ENCODE data around the gene KCNH2. TPM values are rescaled to one million over a fixed set of nuclear protein-coding genes. Genes with fewer than 3 reads are reported as not detected.

The KCNH2 gene
- total RNA-seq, 1 experiment from 2014 or later, result 0.09 TPM

- CTCF ChIA-PET, result interaction anchor here (0.6 to 3.7 kb wide), 68 partner anchors 9 to 1191 kb away, joined by 3 to 43 read pairs (median 5); partner anchors contain the start of genes ATG9B and NOS3
- intact Hi-C loops (cut with micrococcal nuclease), result loop anchor here (1.0 kb wide), 3 partner anchors 91 to 275 kb away; no protein-coding TSS in a partner anchor
Measured at GRCh38 chr7:150897502-150898474, 80.3 kb downstream of the KCNH2 start.

GRCh38 chr7:150896562-150897209 is 81.4 kb downstream of the KCNH2 start:
- CTCF ChIA-PET, result interaction anchor here (0.6 to 3.7 kb wide), 5 partner anchors 11 to 579 kb away, joined by 3 to 43 read pairs (median 3); no protein-coding TSS in a partner anchor
- peaks cover 26% of the 10 kb centered on the region for H3K27me3 Mint-ChIP-seq (ENCODE audit: insufficient read depth, unreplicated experiment)

More at GRCh38 chr7:150897502-150898474, 80.3 kb downstream of the KCNH2 start:
- Mint-ChIP-seq H3K27ac (ENCODE audit: low read depth, unreplicated experiment) (no peak overlapping the region), H3K9me3 (ENCODE audit: unreplicated experiment) (peaks cover 16% of the 10 kb centered on the region), H3K27me3 (ENCODE audit: insufficient read depth, unreplicated experiment) (peaks cover 26% of the 10 kb centered on the region), H3K36me3 (ENCODE audit: insufficient read depth, unreplicated experiment) (no peaks in the 10 kb centered on the region), H3K4me1 (ENCODE audit: insufficient read depth, unreplicated experiment) (peaks cover 11% of the 10 kb centered on the region), H3K4me3 (ENCODE audit: unreplicated experiment) (no peak overlapping the region)
- BruUV-seq (replicated peaks), result no TSS peak
- POLR2A ChIA-PET, result interaction anchor here (0.6 to 1.0 kb wide), 2 partner anchors 9 to 46 kb away, joined by 3 to 4 read pairs; no protein-coding TSS in a partner anchor
- DNase-seq (ENCODE audit: unreplicated experiment), result no peak
- TF ChIP-seq, protein P1, sequence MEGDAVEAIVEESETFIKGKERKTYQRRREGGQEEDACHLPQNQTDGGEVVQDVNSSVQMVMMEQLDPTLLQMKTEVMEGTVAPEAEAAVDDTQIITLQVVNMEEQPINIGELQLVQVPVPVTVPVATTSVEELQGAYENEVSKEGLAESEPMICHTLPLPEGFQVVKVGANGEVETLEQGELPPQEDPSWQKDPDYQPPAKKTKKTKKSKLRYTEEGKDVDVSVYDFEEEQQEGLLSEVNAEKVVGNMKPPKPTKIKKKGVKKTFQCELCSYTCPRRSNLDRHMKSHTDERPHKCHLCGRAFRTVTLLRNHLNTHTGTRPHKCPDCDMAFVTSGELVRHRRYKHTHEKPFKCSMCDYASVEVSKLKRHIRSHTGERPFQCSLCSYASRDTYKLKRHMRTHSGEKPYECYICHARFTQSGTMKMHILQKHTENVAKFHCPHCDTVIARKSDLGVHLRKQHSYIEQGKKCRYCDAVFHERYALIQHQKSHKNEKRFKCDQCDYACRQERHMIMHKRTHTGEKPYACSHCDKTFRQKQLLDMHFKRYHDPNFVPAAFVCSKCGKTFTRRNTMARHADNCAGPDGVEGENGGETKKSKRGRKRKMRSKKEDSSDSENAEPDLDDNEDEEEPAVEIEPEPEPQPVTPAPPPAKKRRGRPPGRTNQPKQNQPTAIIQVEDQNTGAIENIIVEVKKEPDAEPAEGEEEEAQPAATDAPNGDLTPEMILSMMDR (IDR thresholded peaks at IDR 0.05; ENCODE audit: unreplicated experiment), result no peak

DNA sequence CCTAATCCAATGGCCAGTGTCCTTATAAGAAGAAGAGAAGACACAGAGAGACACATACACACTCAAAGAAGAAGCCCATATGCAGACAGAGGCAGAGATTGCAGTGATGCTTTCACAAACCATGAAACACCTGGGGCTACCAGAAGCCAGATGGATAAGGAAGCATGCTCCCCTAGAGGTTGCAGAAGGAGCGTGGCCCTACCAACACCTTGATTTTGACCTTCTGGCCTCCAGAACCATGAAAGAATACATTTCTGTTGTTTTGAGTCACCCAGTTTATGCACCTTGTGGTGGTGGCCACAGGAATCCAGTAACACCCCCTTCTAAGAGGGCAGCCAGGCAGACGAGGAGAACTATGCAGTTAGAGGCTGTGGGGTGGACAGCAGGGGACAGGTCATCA is 82.3 kb downstream of the KCNH2 start:
- no TSS peak for BruUV-seq (replicated peaks)
- Mint-ChIP-seq H3K9me3 (ENCODE audit: unreplicated experiment) (peaks cover 17% of the 10 kb centered on the region), H3K27ac (ENCODE audit: low read depth, unreplicated experiment) (no peak overlapping the region), H3K4me3 (ENCODE audit: unreplicated experiment) (no peak overlapping the region), H3K36me3 (ENCODE audit: insufficient read depth, unreplicated experiment) (no peaks in the 10 kb centered on the region), H3K27me3 (ENCODE audit: insufficient read depth, unreplicated experiment) (peaks cover 26% of the 10 kb centered on the region), H3K4me1 (ENCODE audit: insufficient read depth, unreplicated experiment) (no peaks in the 10 kb centered on the region)
- CTCF ChIA-PET, result interaction anchor here (0.6 kb wide), 1 partner anchor 537 kb away, joined by 3 read pairs; no protein-coding TSS in a partner anchor
- POLR2A ChIA-PET, result no interaction called here
- intact Hi-C loops (cut with micrococcal nuclease), result no loop called here
- TF ChIP-seq, protein P1 (IDR thresholded peaks at IDR 0.05; ENCODE audit: unreplicated experiment), result no peak
- no peak for DNase-seq (ENCODE audit: unreplicated experiment)

More at GRCh38 chr7:150896562-150897209, 81.4 kb downstream of the KCNH2 start:
- intact Hi-C loops (cut with micrococcal nuclease), result no loop called here
- no TSS peak for BruUV-seq (replicated peaks)
- peaks cover 17% of the 10 kb centered on the region for H3K9me3 Mint-ChIP-seq (ENCODE audit: unreplicated experiment)
- no peaks in the 10 kb centered on the region for H3K36me3 Mint-ChIP-seq (ENCODE audit: insufficient read depth, unreplicated experiment)
- H3K4me1 Mint-ChIP-seq (ENCODE audit: insufficient read depth, unreplicated experiment), result peaks cover 2% of the 10 kb centered on the region
- TF ChIP-seq, protein P1 (IDR thresholded peaks at IDR 0.05; ENCODE audit: unreplicated experiment), result no peak
- DNase-seq (ENCODE audit: unreplicated experiment), result no peak
- H3K27ac Mint-ChIP-seq (ENCODE audit: low read depth, unreplicated experiment), result no peak overlapping the region
- H3K4me3 Mint-ChIP-seq (ENCODE audit: unreplicated experiment), result no peak overlapping the region
- POLR2A ChIA-PET, result no interaction called here

Other genes with a start within 250 kb of the KCNH2 start
- gene GIMAP5, start 240.9 kb downstream of the KCNH2 start, total RNA-seq (2022), result not detected in 2 replicates
- 0.42 TPM in 1 of 2 replicates, not detected in the other for gene TMEM176B, start 178.0 kb downstream of the KCNH2 start, total RNA-seq (2022)
- gene TMEM176A, start 177.6 kb downstream of the KCNH2 start, total RNA-seq (2022), result not detected in 2 replicates
- 0.23 TPM in 1 of 2 replicates, not detected in the other for gene AOC1, start 125.8 kb downstream of the KCNH2 start, total RNA-seq (2022)
- gene NOS3, start 12.7 kb upstream of the KCNH2 start, total RNA-seq (2022), result 0.20 and 0.30 TPM in 2 replicates
- 0.12 and 0.29 TPM in 2 replicates for gene ATG9B, start 46.2 kb upstream of the KCNH2 start, total RNA-seq (2022)
- gene ABCB8, start 50.1 kb upstream of the KCNH2 start, total RNA-seq (2022), result 73.4 and 76.1 TPM in 2 replicates
- gene ASIC3, start 70.2 kb upstream of the KCNH2 start, total RNA-seq (2022), result 3.9 and 8.8 TPM in 2 replicates
- gene CDK5, start 79.6 kb upstream of the KCNH2 start, total RNA-seq (2022), result 11.8 and 12.2 TPM in 2 replicates
- gene SLC4A2, start 81.3 kb upstream of the KCNH2 start, total RNA-seq (2022), result 112 and 114 TPM in 2 replicates
- gene FASTK, start 102.5 kb upstream of the KCNH2 start, total RNA-seq (2022), result 79.3 and 83.6 TPM in 2 replicates
- 25.7 and 30.1 TPM in 2 replicates for gene TMUB1, start 105.2 kb upstream of the KCNH2 start, total RNA-seq (2022)
- 95.6 and 138 TPM in 2 replicates for gene AGAP3, start 108.2 kb upstream of the KCNH2 start, total RNA-seq (2022)
- gene GBX1, start 189.4 kb upstream of the KCNH2 start, total RNA-seq (2022), result not detected in 2 replicates
- not detected in 2 replicates for gene ASB10, start 208.9 kb upstream of the KCNH2 start, total RNA-seq (2022)
- not detected in 2 replicates for gene H2BK1, start 232.2 kb upstream of the KCNH2 start, total RNA-seq (2022)
- gene ABCF2, start 248.9 kb upstream of the KCNH2 start, total RNA-seq (2022), result 47.3 and 72.4 TPM in 2 replicates